Measurements from ENCODE around the gene PI4KA.

- TF ChIP-seq POLR2A (IDR thresholded peaks at IDR 0.05) (no peak), POLR2AphosphoS5 (IDR thresholded peaks at IDR 0.05) (no peak), CTCF (IDR thresholded peaks at IDR 0.05) (no peak)
These were observed 137.0 kb downstream of the PI4KA start for GRCh38 chr22:20721409-20722218.

Measured in breast epithelium (tissue), 3 donors.